HG03135 (cell line): ENCODE measurements around the gene CD40LG.

Experiments
- ATAC-seq: cut with Tn5 transposase; IDR thresholded peaks from one replicate; pipeline ENCODE4 v1.9.1; 2021; ENCODE audit warnings: mild to moderate bottlenecking, moderate library complexity; ENCODE audit not compliant: unreplicated experiment

The CD40LG gene

DNA sequence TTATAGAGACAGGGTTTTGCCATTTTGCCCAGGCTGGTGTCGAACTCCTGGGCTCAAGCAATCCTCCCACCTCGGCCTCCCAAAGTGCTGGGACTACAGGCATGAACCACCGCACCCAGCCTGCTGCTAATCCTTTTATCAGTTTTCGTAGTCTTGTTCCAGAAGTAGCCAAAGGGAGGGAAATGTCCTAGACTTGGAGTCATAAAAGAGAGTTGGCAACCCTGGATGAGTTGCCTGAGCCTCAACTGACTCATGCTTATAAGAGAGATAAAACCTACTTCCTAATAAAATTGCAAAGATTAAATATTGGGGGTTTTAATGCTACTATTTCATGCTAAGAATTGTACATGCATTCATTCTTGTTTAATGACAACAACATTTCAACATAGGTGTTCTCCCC, 44.3 kb downstream of the CD40LG start:
- no peak for ATAC-seq

DNA sequence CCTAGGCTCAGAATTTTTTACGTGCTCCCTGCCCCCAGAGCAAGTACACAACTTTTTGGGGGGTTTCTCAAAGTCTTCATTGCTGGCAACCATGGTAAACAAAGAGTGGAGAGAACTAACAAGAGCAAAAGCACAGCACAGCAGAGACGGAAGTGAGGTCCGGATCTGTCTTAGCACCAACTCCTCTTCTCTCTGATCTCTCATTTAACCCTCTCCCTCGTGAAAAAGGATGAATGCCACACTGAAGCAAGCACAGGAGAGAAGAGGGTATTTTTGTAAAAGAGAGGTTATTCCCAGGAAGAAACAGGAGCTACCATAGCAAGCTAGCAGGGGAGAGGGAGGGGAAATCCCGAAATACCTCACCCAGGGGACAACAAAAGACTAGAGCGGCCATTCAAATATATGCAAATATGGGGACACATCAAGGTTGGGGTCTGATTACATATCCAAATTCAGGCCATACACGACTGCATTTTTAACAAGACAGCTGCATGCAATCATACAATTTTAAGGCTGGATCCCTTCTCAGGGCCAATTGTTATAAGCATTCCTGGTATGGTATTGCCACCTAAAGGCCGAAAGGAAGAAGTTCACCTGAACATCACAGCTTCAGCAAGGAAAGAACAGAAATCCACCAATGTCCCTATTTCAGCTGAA, 46.6 kb downstream of the CD40LG start:
- ATAC-seq = peak; percentile 67

DNA sequence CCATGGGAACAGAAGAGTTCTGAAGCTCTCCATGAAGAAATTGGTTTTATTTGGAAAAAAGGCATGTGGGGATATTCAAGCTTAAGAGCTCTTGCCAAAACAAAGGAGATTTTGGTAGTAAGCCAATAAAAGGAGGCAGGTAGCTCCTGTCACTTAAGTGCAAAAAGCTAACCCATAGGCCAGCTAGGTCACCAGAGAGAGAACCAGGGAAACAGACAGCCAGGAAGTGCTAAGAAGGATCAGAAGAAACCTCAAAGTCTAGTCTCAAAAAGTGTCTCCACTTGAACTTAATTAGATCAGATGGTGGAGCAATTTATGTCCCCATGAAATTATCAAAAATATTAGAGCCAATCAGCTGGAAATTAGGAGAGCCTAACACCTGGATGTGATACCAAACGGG, 49.2 kb downstream of the CD40LG start:
- ATAC-seq = no peak

DNA sequence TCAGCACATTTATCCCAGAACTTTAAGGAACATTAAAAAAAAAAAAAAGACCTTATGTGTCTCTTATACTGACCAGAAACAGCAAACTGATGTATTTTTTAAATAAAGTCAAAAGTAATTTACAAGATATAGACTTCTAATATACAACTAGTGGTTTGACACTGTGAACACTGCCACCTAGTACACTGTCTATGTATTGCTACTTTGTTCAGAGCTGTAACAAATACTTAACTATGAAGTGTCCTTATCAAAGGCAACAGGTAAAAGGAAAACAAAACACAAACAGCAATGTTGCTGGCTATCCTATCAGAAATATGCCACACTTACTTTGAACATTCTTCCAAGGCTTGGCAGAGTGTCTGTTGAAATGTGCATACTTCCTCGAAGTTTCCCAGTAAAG, 60.4 kb downstream of the CD40LG start:
- no peak for ATAC-seq
